ENCODE data around the gene RND3.

- TF ChIP-seq CTCF (IDR thresholded peaks at IDR 0.05) (no peak), POLR2A (IDR thresholded peaks at IDR 0.05) (no peak)
Measured at GRCh38 chr2:150465703-150466569, 21.5 kb downstream of the RND3 start.
